ENCODE measurements around the gene CABCOCO1.
"Not testable (repeated sequence)": the region's sequence is repeated elsewhere in the genome, so short reads cannot be mapped to it uniquely, and the experiment has no call there.

Gene CABCOCO1

DNA sequence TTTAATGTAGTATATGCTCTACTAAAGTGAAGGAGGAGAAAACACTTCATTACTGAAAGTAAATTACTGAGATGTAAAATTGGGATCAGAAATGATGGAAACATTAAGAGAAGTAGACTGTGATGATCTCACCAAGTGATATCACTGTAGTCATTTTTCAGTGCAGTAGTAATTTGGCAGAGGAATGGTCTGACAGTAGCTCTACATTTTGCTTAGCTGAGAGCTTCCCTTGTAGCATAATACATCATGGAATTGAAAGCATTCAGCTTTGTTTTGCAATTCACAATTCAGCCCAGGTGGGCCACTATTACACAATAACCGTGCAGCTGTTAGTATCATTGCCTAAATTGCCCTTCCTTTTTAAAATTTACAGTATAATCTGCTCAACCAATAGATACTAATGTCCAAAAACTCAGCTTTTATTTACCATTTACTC, 19.4 kb upstream of the CABCOCO1 start:
- no peak for DNase-seq

DNA sequence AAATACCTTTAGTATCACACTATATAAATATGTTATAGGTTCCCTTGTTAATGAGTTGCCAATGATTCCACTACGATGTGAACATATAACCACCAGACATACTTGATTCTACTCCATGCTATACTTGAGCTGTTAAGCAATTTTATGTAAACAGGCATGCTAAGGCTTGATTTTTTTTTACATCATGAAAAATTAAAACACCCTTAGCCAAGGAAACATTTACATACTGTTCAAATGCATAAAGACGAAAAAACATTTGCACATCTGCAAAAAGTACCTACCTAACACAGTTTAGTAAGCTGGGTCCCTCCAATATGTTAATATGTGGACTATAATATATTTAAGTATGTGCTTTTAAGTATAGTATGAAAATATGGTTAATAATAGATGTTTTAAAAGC, 9.0 kb upstream of the CABCOCO1 start:
- DNase-seq = no peak

DNA sequence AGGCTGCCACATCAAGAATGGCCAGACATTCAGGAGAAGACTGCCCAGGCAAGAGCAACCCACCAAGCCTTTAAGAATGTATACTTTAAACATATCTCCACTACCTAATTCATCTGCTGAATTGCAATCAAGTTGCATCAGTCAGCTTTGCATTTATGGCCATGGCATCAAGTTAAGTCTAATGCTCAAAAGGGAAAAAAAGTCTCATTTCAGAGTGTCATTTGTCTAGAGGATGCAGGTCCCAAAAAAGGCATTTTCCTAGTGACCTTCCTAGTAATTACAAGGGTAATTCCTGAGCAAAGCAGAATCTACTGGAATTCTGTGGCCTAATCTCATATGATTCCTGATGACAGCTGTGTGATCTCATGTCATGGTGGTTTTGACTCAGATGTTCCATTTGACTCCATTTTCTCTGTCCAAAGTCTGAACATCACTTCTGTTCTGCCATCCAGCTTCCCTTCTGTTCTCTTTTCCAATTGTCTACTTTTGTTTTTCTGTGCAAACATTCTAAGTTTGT, 7.3 kb upstream of the CABCOCO1 start:
- DNase-seq = no peak

DNA sequence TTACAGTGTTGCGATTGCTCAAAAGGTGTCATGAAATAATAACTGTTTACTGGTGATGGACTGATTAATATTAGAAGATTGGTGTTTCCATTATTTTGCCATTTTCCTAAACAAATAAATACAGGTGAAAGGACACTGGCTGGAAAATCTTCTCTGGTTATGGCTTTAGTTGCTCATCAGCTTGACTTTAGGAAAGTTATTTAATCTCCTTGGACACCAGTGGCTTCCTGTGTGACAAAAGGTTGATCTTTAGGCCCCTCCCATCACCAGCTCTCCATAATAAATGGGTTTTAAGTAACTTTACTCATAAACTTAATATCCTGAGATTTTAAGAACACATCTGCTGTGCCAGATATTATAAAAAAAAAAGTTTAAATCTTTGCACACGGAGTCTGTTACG, 737 bp downstream of the CABCOCO1 start:
- no peak for DNase-seq

DNA sequence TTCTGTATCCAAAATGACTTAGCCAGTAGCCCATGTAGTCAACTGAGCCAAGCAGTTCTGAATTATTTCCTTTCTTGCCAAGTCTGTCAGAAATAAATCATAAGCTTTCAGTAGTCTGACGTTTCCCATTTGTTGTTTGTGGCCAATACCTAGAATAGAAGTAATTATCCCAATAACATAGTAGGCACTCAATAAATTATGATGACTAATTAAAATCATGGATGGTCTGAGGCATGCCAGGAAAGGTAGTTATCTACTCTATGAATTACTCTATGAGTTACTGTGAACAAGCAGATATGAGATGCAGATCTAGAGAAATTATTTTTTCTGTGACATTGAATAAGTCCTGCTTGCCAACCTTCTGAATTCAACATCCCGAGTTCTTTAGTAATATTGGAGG, 2.3 kb downstream of the CABCOCO1 start:
- no peak for DNase-seq

DNA sequence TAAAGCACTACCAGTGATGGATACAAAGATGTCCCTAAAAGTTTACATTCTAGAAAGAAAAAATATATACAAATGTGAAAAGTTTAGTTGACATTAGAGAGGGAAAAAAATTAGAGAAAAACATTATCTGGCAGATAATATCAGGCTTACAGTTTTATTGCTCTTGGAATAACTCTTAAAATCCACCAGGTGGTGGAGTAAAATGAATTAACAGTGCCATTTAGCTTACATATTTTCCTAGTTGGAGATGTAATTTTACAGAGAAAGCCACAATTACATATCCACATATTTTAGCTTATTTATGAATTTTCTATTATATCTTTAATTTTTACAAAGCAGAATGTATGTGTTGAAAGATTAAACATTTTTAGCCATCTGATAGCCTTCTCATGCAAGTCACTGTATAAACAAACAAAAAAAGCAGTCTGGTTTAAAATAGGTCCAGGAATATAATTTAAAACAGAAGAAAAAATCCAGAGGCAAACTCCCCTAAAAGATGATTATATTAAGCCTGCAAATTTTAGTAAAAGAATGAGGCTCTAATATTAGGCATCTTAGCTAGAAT, 6.5 kb downstream of the CABCOCO1 start:
- DNase-seq = no peak

DNA sequence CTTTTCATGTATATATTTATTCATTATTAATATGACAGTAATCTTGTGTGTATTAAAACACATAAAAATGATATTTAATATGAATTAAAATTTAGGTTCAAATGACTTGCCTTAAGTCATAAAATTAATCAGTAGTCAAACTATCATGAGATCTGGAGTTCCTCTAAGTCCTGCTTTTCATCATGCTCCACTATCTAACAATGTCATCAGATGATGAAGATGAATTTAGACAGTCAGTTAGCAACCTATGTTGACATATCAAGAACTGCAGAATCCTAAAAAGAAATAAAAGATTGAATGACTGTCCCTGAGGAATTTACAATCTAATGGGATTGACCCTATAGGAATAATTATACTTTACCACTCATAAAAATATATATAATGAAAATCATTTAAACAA, 7.1 kb downstream of the CABCOCO1 start:
- DNase-seq = no peak

DNA sequence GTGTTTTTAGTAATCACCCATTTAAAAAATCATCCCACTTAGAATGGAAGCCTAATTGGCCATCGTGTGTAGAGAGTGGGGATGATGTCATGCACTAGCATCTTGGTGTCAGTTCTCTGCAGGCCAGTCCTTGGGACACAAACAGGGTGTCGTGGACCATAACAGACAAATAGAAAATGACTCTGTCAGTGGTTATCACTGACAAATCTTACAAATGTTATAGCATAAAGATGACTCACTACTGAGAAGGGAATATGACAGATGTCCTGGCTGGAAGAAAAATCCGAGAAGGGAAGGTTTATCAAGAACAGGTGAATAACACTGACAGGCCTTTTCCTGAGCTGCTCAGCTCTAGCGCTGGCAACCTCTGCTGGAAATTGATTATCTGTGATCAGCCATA, 10.6 kb downstream of the CABCOCO1 start:
- no peak for DNase-seq

DNA sequence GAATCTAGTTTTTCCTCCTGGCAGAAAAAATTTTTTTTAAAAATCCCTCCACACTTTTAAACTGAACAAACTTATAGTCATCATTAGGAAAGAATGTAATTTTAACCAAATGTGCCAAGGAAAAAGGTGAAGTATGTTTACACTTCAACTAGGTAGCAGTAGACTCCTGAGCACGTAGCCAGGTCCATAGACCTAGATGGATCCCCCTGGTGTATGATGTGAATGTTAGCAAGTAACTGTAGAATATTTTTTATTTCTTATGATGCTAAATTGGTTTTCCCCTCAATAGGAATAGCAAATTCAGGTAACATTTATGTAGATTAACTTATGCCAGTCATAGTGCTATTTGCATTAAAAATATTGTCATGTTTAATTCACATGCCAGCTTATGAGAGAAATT, 19.6 kb downstream of the CABCOCO1 start:
- no peak for DNase-seq

DNA sequence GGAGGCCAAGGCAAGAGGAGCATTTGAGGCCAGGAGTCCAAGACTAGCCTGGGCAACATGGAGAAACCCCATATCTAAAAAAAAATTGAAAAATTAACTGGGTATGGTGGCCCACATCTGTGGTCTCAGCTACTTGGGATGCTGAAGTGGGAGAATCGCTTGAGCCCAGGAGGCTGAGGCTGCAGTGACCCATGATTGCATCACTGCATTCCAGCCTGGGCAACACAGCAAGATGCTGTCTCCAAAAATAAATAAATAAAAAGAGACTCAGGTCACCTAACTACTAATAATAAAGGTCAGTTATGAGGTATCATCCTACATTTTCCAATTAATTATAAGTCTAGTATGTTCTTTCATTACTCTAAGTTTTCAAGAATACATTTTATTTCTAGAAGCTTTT, 20.6 kb downstream of the CABCOCO1 start:
- no peak for DNase-seq

DNA sequence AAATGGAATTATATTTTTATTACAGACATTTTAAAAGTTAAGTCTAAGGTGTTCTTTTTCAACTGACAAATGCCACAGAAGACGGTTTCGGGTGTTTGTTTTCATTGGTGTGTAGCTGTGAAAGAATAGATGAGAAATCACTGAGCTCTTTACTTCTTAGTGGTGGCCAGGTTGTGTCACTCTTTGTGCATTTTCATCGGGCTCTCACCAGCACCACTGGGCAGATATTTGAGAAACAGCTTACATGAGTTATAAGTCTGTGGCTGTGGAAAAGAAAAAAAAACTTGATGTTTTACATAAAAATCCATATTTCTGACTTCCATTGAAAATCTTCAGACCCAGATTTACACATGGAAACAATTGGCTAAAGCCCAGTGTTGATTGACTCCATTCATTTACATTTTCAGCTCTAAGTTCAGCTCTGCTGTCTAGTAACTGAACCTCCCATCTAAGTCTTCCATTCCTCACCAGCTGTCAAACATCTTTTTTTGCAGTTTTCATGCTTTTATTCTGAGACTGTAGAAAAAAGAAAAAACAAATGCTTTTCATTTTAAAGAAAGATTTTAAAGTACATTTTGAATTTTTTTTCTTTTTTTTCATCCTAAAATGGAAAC, 22.3 kb downstream of the CABCOCO1 start:
- DNase-seq = no peak

DNA sequence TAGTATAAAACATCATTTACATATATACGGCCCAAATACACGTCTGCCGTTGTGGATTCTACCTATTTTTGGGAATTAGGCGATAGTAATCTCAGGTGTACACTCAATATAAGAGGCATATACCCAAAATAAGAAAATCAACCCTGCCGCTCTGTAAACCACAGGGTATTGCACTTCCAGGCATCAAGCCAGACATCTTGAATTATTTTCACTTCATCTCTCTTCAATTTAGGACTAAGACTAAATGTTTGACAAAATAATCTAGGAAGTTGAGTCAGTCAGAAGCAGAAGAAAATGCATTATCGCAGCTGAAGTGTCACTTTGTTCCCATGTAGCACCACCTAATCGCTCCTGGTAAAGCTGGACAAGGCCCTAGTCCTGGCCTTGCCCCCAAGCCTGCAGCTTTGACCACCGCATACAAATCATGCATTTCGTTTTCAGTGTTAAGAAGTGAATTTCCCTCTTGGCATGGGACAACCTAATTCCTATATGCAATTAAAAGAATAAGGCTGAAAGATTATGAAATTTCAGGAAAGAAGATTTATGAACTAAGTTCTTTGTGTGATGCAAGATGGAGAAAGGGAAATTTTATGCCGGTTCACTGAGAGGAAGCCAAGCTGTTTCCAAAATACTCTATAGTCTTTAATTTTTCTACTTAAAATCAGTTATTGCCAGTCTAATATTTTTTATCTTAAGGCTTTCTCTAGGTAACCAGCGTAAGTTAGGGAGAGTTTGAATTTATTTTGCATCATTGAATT, 26.0 kb downstream of the CABCOCO1 start:
- DNase-seq = no peak

DNA sequence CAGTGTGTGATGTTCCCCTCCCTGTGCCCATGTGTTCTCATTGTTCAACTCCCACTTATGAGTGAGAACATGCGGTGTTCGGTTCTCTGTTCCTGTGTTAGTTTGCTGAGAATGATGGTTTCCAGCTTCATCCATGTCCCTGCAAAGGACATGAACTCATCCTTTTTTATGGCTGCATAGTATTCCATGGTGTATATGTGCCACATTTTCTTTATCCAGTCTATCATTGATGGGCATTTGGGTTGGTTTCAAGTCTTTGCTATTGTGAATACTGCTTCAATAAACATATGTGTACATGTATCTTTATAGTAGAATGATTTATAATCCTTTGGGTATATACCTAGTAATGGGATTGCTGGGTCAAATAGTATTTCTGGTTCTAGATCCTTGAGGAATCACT, 28.9 kb downstream of the CABCOCO1 start:
- not testable (repeated sequence) for DNase-seq

DNA sequence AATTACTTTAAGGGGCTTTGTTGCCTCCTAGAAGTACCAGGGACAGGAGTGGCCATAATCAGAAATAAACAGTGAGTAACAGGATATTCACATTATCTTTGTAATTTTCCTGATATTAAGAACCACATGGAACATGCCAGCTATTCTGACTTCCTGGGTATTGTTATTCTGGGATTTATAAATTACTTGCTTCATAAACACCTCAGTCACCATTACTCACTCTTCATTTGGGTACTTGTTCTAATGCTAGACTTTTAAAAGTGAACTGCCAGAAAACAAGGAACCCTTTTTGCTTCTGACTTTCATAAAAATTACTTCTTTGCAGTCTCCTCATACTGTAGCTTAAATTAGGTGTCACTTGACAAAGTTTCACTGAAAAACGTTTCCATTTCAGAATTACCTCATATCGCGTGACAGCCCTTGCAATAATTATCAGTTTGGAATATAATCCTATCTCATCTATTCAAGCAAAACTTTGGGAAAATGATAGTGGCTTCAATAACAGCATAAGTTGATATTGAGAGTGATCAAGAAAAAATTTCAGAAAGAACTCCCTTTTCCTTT, 29.8 kb downstream of the CABCOCO1 start:
- DNase-seq = no peak

DNA sequence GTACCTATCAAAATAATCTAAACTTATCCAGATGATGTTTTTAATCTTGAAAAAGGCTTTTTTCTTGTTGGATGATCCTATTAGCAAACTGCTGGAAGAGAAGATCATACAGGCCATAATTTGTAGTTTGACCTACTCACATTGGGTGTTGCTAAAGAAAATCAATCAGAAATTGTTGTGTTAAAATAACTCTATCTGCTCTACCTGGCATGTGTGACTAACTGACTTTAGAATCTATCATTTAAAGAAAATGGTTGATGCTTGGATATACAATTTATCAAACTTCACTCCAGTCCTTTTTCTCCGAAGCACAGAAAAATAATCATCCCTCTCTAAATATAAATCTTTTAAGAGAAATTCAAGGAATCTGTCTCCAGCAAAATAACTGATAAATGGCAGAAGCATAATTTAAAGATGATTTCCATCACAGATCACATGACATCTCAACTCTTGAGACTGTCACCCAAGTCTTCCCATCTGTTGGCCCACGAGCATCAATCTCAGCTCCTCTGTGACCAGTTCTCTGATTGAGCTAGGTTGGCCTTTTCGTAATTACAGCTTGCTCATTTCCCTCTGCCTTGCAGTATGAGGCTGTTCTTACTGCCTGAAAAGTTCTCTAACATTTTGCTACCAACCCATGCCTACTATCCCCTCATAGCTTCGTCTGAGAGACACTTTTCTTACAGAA, 36.4 kb downstream of the CABCOCO1 start:
- no peak for DNase-seq

DNA sequence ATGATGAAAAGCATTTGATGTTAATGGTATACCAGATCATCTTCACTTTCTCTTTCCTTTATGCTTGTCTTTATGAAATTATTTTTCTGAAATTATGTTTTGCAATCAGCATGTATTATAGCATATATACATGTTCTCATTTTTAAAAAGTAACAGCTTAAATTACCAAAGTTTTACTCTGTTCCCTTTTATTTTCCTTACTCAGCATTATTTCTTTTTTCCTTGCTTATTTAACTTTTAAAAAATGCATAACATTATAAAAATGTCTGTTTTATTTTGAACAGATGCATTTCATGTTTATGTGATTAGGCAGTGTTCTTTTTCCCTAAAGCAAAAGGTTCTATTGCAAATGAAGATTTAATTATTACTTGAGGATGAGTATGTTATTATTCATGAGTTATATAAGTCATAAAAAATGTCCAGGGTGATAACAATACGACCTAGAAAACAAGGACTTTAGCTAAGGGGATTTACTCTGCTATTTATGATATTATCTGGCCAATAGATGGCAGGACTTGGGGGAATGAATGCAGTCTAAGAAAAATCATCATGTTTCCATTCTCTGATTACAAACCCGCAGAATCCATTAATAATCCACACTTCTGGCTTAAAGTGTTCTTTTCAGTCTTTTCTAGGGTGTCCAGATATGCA, 38.5 kb downstream of the CABCOCO1 start:
- DNase-seq = no peak

DNA sequence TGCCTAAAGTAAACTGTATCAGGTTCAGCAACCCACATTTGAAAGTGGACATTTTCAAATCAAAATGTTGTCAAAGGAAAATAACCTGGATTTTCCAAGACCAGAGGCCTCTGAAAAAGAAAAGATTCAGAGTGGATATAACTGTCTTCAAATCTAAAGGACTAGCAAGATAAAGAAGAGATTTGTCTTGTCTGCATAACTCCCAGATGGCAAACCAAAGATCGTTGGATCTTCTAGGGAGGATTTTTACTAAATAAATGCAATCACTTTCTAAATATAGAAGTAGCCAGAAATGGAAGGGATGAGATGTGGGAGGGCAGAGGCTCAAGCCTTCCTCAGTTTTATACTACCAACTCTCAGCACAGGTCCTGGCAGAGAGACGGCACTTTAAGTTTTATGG, 39.0 kb downstream of the CABCOCO1 start:
- no peak for DNase-seq

DNA sequence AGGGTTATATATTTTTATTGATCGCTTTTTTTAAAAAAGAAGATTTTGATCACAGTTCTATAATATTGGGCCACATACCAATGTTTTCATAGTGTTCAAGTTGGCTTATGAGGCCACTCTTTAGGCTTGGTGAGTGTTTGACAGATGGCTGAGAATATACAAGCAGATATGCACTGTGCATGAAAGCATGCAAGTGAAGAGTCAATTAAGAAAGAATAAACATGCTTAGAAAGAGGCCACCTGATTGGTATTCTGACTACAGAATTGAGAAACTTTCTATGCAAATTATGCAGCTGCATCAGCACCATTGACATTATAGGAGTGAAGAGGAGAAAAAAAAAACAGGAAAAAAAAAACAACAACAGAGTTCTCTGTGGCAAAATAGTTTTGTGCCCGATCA, 39.9 kb downstream of the CABCOCO1 start:
- DNase-seq = no peak

DNA sequence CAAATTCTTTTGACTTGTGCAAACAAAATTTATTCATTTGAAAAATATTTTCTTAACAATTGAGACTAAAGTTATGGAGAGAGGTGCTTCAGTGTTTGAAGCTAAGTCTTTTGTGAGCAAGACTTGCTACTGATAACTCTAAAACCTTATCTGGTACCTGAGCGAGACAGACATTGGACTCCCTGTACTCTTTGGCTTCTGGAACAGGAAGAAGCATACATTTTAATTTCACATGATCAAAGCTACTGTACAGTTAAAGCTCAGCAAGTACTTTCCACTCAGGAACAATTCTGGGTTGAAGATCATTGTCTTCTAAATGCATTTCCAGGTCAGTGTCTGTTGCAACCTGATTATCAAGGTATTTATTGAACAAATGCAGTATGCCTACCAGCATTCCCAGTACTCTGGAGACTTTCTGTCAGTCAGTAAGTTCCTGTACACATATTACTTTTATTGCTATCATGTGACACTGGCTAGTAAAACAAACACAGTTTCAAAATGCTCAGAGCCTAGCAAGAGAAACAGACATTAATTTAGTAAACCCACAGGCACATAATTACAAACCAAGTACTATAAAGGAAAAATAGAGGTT, 42.4 kb downstream of the CABCOCO1 start:
- DNase-seq = no peak

DNA sequence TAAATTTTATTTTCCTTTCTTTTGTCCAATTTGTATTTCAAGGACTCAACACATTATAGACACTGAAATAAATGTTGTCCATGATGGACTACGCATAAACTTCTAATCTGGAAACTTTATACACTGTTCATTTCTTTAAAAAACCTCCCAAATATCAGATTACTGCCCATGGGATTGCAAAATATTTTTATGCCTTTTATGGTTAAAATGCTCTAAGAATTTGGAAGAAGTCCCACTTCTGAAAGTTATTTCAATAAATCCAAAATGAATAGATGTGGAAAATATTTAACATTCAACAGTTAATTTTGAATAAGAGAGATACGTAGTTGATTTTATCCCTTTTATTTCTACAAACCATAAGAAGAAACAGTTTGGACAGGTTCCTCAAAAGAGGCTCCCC, 46.1 kb downstream of the CABCOCO1 start:
- DNase-seq = no peak

DNA sequence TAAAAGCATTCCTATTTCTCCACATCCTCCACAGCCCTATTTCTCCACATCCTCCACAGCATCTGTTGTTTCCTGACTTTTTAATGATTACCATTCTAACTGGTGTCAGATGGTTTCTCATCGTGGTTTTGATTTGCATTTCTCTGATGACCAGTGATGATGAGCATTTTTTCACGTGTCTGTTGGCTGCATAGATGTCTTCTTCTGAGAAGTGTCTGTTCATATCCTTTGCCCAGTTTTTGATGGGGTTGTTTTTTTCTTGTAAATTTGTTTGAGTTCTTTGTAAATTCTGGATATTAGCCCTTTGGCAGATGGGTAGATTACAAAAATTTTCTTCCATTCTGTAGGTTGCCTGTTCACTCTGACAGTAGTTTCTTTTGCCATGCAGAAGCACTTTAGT, 49.4 kb downstream of the CABCOCO1 start:
- not testable (repeated sequence) for DNase-seq

DNA sequence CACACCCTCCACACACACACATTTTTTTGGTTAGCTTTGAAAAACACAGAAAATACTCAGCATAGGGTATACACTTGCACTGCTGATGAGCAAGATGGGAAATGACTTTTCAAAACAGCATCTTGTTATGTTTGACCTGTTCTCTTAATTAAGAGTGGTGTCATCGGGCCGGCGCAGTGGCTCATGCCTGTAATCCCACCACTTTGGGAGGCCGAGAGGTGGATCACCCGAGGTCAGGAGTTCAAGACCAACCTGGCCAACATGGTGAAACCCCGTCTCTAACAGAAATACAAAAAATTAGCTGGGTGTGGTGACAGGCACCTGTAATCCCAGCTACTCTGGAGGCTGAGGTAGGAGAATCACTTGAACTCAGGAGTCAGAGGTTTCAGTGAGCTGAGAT, 56.7 kb downstream of the CABCOCO1 start:
- not testable (repeated sequence) for DNase-seq

Data from islet precursor cell (in vitro differentiated cells).